Endothelial cell of umbilical vein (primary cell): ENCODE results near the gene BLOC1S4.

ENCODE experiments used
- CTCF ChIP-seq, 2 donors: IDR thresholded peaks; 1 replicate in 1 of 2; 2 replicates in 1 of 2; pipeline ENCODE4 v1.5.1; 2011; ENCODE audit warnings: low read length in 2 of 2, mild to moderate bottlenecking in 2 of 2, moderate library complexity in 2 of 2, control low read depth in 1 of 2, inconsistent platforms in 1 of 2, low read depth in 1 of 2; ENCODE audit not compliant: insufficient read depth in 1 of 2; ENCODE audit errors: extremely low read depth in 1 of 2
- EZH2 ChIP-seq: IDR thresholded peaks from 2 replicates; pipeline ENCODE4 v1.6.1; 2012; ENCODE audit warnings: borderline replicate concordance, low read depth, mild to moderate bottlenecking, moderate library complexity, low read length, inconsistent platforms; ENCODE audit not compliant: severe bottlenecking
- JUN ChIP-seq: IDR thresholded peaks from 2 replicates; pipeline ENCODE4 v1.6.1; 2011; ENCODE audit warnings: borderline replicate concordance, low read depth; ENCODE audit not compliant: insufficient read length, insufficient read depth
- POLR2A ChIP-seq: IDR thresholded peaks from 2 replicates; pipeline ENCODE4 v1.6.1; 2012; ENCODE audit warnings: low read depth, mild to moderate bottlenecking, control low read depth, low read length
- POLR2AphosphoS5 ChIP-seq: IDR thresholded peaks from 2 replicates; pipeline ENCODE4 v1.6.1; 2012; ENCODE audit warnings: low read depth, mild to moderate bottlenecking, control low read depth, low read length, moderate library complexity; ENCODE audit not compliant: insufficient read depth

- TF ChIP-seq POLR2A: no peak
- TF ChIP-seq POLR2AphosphoS5: no peak
- no peak for TF ChIP-seq CTCF (IDR thresholded peaks at IDR 0.05; ENCODE audit: extremely low read depth in 1 of 2, insufficient read depth in 1 of 2, low read depth in 1 of 2, low read length in 2 of 2)
- TF ChIP-seq EZH2: no peak
- TF ChIP-seq JUN: no peak
Measured at GRCh38 chr4:6706173-6706572, 9.8 kb upstream of the BLOC1S4 start.
